ENCODE measurements around the gene GHDC. TPM values are rescaled to one million over a fixed set of nuclear protein-coding genes. Genes with fewer than 3 reads are reported as not detected.
"Not testable (repeated sequence)": the region's sequence is repeated elsewhere in the genome, so short reads cannot be mapped to it uniquely, and the experiment has no call there.

GHDC gene
- polyA plus RNA-seq (2013, experiment 1 of 2; ENCODE audit: insufficient read length), result 5.0 TPM
- 4.9 TPM for polyA plus RNA-seq (2013, experiment 2 of 2; ENCODE audit: insufficient read length)

- DNase-seq, result peak; percentile 73
Measured at GRCh38 chr17:42193969-42194899, at the start of gene GHDC. Gene GHDC, minus strand, starts transcription at chr17:42194494. Its CDS starts 913 bp downstream, at chr17:42193581.

GRCh38 chr17:42243493-42243982 lies 49.2 kb upstream of the GHDC start:
- DNase-seq, result no peak

GRCh38 chr17:42241871-42242270 lies 47.6 kb upstream of the GHDC start:
- DNase-seq, result no peak

- DNase-seq, result not testable (repeated sequence)
Measured at GRCh38 chr17:42240863-42241262, 46.6 kb upstream of the GHDC start.

GRCh38 chr17:42240201-42240600 lies 45.9 kb upstream of the GHDC start:
- DNase-seq, result peak; percentile 27

GRCh38 chr17:42239576-42239975 lies 45.3 kb upstream of the GHDC start:
- not testable (repeated sequence) for DNase-seq

- no peak for DNase-seq
Measured at GRCh38 chr17:42236760-42237159, 42.5 kb upstream of the GHDC start.

GRCh38 chr17:42233994-42234393 lies 39.7 kb upstream of the GHDC start:
- no peak for DNase-seq

- peak; percentile 12 for DNase-seq
Measured at GRCh38 chr17:42233156-42233555, 38.9 kb upstream of the GHDC start.

- DNase-seq, result no peak
Measured at GRCh38 chr17:42230225-42230624, 35.9 kb upstream of the GHDC start.

- peak; percentile 5 for DNase-seq
Measured at GRCh38 chr17:42227849-42228700, 33.8 kb upstream of the GHDC start.

GRCh38 chr17:42225646-42226045 lies 31.4 kb upstream of the GHDC start:
- DNase-seq, result no peak

GRCh38 chr17:42224651-42225050 lies 30.4 kb upstream of the GHDC start:
- DNase-seq, result no peak

GRCh38 chr17:42221886-42222745 lies 27.8 kb upstream of the GHDC start:
- DNase-seq, result peak; percentile 51

GRCh38 chr17:42219280-42219679 lies 25.0 kb upstream of the GHDC start:
- not testable (repeated sequence) for DNase-seq

- no peak for DNase-seq
Measured at GRCh38 chr17:42214156-42214555, 19.9 kb upstream of the GHDC start.

- DNase-seq, result no peak
Measured at GRCh38 chr17:42212382-42212781, 18.1 kb upstream of the GHDC start.

- not testable (repeated sequence) for DNase-seq
Measured at GRCh38 chr17:42211921-42212341, 17.6 kb upstream of the GHDC start.

GRCh38 chr17:42210046-42210445 lies 15.8 kb upstream of the GHDC start:
- DNase-seq, result no peak

- not testable (repeated sequence) for DNase-seq
Measured at GRCh38 chr17:42206153-42206612, 11.9 kb upstream of the GHDC start.

GRCh38 chr17:42203354-42203753 lies 9.1 kb upstream of the GHDC start:
- DNase-seq, result no peak

- DNase-seq, result no peak
Measured at GRCh38 chr17:42202696-42203095, 8.4 kb upstream of the GHDC start.
